ENCODE data around the gene ERCC2.

GRCh38 chr19:45419895-45420294, 49.5 kb upstream of the ERCC2 start:
- TF ChIP-seq, protein P1, sequence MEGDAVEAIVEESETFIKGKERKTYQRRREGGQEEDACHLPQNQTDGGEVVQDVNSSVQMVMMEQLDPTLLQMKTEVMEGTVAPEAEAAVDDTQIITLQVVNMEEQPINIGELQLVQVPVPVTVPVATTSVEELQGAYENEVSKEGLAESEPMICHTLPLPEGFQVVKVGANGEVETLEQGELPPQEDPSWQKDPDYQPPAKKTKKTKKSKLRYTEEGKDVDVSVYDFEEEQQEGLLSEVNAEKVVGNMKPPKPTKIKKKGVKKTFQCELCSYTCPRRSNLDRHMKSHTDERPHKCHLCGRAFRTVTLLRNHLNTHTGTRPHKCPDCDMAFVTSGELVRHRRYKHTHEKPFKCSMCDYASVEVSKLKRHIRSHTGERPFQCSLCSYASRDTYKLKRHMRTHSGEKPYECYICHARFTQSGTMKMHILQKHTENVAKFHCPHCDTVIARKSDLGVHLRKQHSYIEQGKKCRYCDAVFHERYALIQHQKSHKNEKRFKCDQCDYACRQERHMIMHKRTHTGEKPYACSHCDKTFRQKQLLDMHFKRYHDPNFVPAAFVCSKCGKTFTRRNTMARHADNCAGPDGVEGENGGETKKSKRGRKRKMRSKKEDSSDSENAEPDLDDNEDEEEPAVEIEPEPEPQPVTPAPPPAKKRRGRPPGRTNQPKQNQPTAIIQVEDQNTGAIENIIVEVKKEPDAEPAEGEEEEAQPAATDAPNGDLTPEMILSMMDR (conservative IDR thresholded peaks at IDR 0.05; ENCODE audit: low read length): no peak
- no peak for TF ChIP-seq EZH2phosphoT487 (IDR thresholded peaks at IDR 0.05; ENCODE audit: borderline replicate concordance)
